WTC11 (cell line): ENCODE results near the gene FGF3. TPM values are rescaled to one million over a fixed set of nuclear protein-coding genes. Genes with fewer than 3 reads are reported as not detected.

Source experiments
- ATAC-seq: fragments of 200-7000 bp; cut with Tn5 transposase; 2 replicates; pipeline ENCODE4 v1.10.0; 2021; ENCODE audit warnings: mild to moderate bottlenecking, moderate library complexity
- CTCF ChIA-PET: fragments of 300-600 bp; sonication (Branson Sonifier 250); formaldehyde crosslinking; loops from one replicate; lab custom pipeline; 2021; ENCODE audit warnings: antibody characterized with exemption; lab: Charles Lee
- POLR2A ChIA-PET: fragments of 350-600 bp; sonication (Branson Sonifier 250); formaldehyde crosslinking; loops from one replicate; lab custom pipeline; 2021; ENCODE audit warnings: antibody characterized with exemption; lab: Charles Lee
- DNase-seq: peaks from one replicate; pipeline ENCODE4 v3.0.0; 2021; ENCODE audit warnings: low spot score
- H3K27ac Mint-ChIP-seq: 2 replicates; pipeline ENCODE4 v1.8.0; 2021; ENCODE audit warnings: mixed read lengths
- H3K27me3 Mint-ChIP-seq: 2 replicates; pipeline ENCODE4 v1.8.0; 2021; ENCODE audit warnings: low read depth, mild to moderate bottlenecking, moderate library complexity, mixed read lengths
- H3K36me3 Mint-ChIP-seq: 2 replicates; pipeline ENCODE4 v1.8.0; 2021; ENCODE audit warnings: mixed read lengths
- H3K4me1 Mint-ChIP-seq: 2 replicates; pipeline ENCODE4 v1.8.0; 2022; ENCODE audit warnings: mixed read lengths
- H3K4me3 Mint-ChIP-seq: 2 replicates; pipeline ENCODE4 v1.8.0; 2021; ENCODE audit warnings: mild to moderate bottlenecking, moderate library complexity, mixed read lengths
- H3K9me3 Mint-ChIP-seq: 2 replicates; pipeline ENCODE4 v1.8.0; 2021; ENCODE audit warnings: mixed read lengths
- ARID4B ChIP-seq: sonication (generic); formaldehyde crosslinking; IDR thresholded peaks from 2 replicates; pipeline ENCODE4 v1.8.0; 2023; ENCODE audit warnings: missing genetic modification reagents, mild to moderate bottlenecking, borderline replicate concordance
- CBFB ChIP-seq: sonication (generic); formaldehyde crosslinking; IDR thresholded peaks from 2 replicates; pipeline ENCODE4 v1.8.1; 2022; ENCODE audit warnings: mild to moderate bottlenecking, low read depth, missing genetic modification reagents
- CDX4 ChIP-seq: fragments of 250-450 bp; sonication (Bioruptor Pico); IDR thresholded peaks from 2 replicates; pipeline ENCODE4 v1.9.0; 2021; ENCODE audit warnings: moderate library complexity, mild to moderate bottlenecking, inconsistent platforms, borderline replicate concordance
- CTCF ChIP-seq: fragments of 200-600 bp; IDR thresholded peaks from 2 replicates; pipeline ENCODE4 v1.8.0; 2022; ENCODE audit warnings: antibody characterized with exemption
- ETV6 ChIP-seq: sonication (generic); formaldehyde crosslinking; IDR thresholded peaks from 2 replicates; pipeline ENCODE4 v1.8.1; 2022; ENCODE audit warnings: mild to moderate bottlenecking, missing genetic modification reagents
- GABPB1 ChIP-seq: sonication (generic); formaldehyde crosslinking; IDR thresholded peaks from 2 replicates; pipeline ENCODE4 v1.8.1; 2023; ENCODE audit warnings: mild to moderate bottlenecking, missing genetic modification reagents
- GTF2I ChIP-seq: fragments of 250-450 bp; sonication (Bioruptor Pico); conservative IDR thresholded peaks from 2 replicates; pipeline ENCODE4 v1.4.0; 2021; ENCODE audit warnings: mild to moderate bottlenecking
- HMGXB4 ChIP-seq: sonication (generic); formaldehyde crosslinking; IDR thresholded peaks from 2 replicates; pipeline ENCODE4 v1.8.1; 2023; ENCODE audit warnings: mild to moderate bottlenecking, moderate library complexity, missing genetic modification reagents
- IRF1 ChIP-seq: sonication (generic); formaldehyde crosslinking; IDR thresholded peaks from 2 replicates; pipeline ENCODE4 v1.8.0; 2023; ENCODE audit warnings: missing genetic modification reagents
- JUN ChIP-seq: sonication (generic); formaldehyde crosslinking; IDR thresholded peaks from 2 replicates; pipeline ENCODE4 v1.8.0; 2023; ENCODE audit warnings: mild to moderate bottlenecking, missing genetic modification reagents
- KAT7 ChIP-seq: sonication (generic); formaldehyde crosslinking; IDR thresholded peaks from 2 replicates; pipeline ENCODE4 v1.8.1; 2023; ENCODE audit warnings: missing genetic modification reagents, mild to moderate bottlenecking, borderline replicate concordance
- MAX ChIP-seq: sonication (generic); formaldehyde crosslinking; IDR thresholded peaks from 2 replicates; pipeline ENCODE4 v1.8.0; 2022; ENCODE audit warnings: mild to moderate bottlenecking, missing genetic modification reagents
- NR3C1 ChIP-seq: sonication (generic); formaldehyde crosslinking; conservative IDR thresholded peaks from 2 replicates; pipeline ENCODE4 v1.8.1; 2023; ENCODE audit warnings: low read depth, mild to moderate bottlenecking, missing genetic modification reagents
- PRRX2 ChIP-seq: fragments of 250-450 bp; sonication (Bioruptor Pico); IDR thresholded peaks from 2 replicates; pipeline ENCODE4 v1.8.0; 2021; ENCODE audit warnings: mild to moderate bottlenecking
- STAT6 ChIP-seq: sonication (generic); formaldehyde crosslinking; conservative IDR thresholded peaks from 2 replicates; pipeline ENCODE4 v1.8.1; 2023; ENCODE audit warnings: mild to moderate bottlenecking, low read depth, missing genetic modification reagents, moderate library complexity
- ZNF263 ChIP-seq: sonication (generic); formaldehyde crosslinking; IDR thresholded peaks from 2 replicates; pipeline ENCODE4 v1.8.1; 2022; ENCODE audit warnings: low read depth, mild to moderate bottlenecking, moderate library complexity, missing genetic modification reagents
- ZNF396 ChIP-seq: fragments of 250-450 bp; sonication (Bioruptor Pico); IDR thresholded peaks from 2 replicates; pipeline ENCODE4 v1.8.0; 2021; ENCODE audit warnings: mild to moderate bottlenecking, moderate library complexity, borderline replicate concordance
- ZNF416 ChIP-seq: fragments of 250-450 bp; sonication (Bioruptor Pico); IDR thresholded peaks from 2 replicates; pipeline ENCODE4 v1.9.0; 2021; ENCODE audit warnings: mild to moderate bottlenecking, inconsistent platforms
- ZNF423 ChIP-seq: fragments of 250-450 bp; sonication (Bioruptor Pico); IDR thresholded peaks from 2 replicates; pipeline ENCODE4 v2.1.2; 2022; ENCODE audit warnings: mild to moderate bottlenecking, moderate library complexity
- total RNA-seq: library from RNA; stranded (reverse); gene quantifications from 3 replicates; pipeline ENCODE4 v1.2.3, GENCODE V29; 2021

The FGF3 gene
- total RNA-seq, 1 experiment from 2014 or later, result not detected

- no peak for TF ChIP-seq ARID4B
- TF ChIP-seq JUN (CRISPR knock-in tag), result no peak
- peak; percentile 59; the same call in 1 of the 2 replicates for TF ChIP-seq MAX (CRISPR knock-in tag)
- no peak for TF ChIP-seq ZNF263
- no peak for TF ChIP-seq KAT7 (CRISPR knock-in tag)
- peak; percentile 97 for TF ChIP-seq CTCF
- 0 out of 2 replicates have a peak, but pooled peaks have one; percentile 11 for TF ChIP-seq ZNF416 (CRISPR knock-in tag)
- no peak for TF ChIP-seq CDX4
- no peak for TF ChIP-seq NR3C1 (CRISPR knock-in tag)
- TF ChIP-seq ZNF423 (CRISPR knock-in tag), result peak; percentile 19; the same call in 1 of the 2 replicates
- TF ChIP-seq CBFB, result no peak
- no peak for TF ChIP-seq ZNF396 (CRISPR knock-in tag)
Observed at GRCh38 chr11:69801513-69802335, 17.5 kb downstream of the FGF3 start (continued).

GRCh38 chr11:69800278-69800677 lies 18.9 kb downstream of the FGF3 start:
- Mint-ChIP-seq H3K27me3 (no peaks in the 10 kb centered on the region; the same call in 1 of the 2 replicates), H3K4me3 (no peak overlapping the region), H3K36me3 (no peaks in the 10 kb centered on the region), H3K4me1 (no peaks in the 10 kb centered on the region), H3K27ac (no peak overlapping the region), H3K9me3 (peaks cover 5% of the 10 kb centered on the region)
- ChIA-PET CTCF (interaction anchor here (1.0 to 1.6 kb wide), 2 partner anchors 82 to 88 kb away, joined by 3 to 8 read pairs; no protein-coding TSS in a partner anchor), POLR2A (interaction anchor here (0.5 kb wide), 1 partner anchor 11 kb away, joined by 6 read pairs; no protein-coding TSS in a partner anchor)
- ATAC-seq (no peak), DNase-seq (no peak)
- TF ChIP-seq GTF2I (CRISPR knock-in tag), result no peak
- no peak for TF ChIP-seq PRRX2 (CRISPR knock-in tag)
- no peak for TF ChIP-seq ZNF416 (CRISPR knock-in tag)
- TF ChIP-seq STAT6 (CRISPR knock-in tag), result no peak
- no peak for TF ChIP-seq HMGXB4
- TF ChIP-seq ZNF396 (CRISPR knock-in tag), result no peak
- TF ChIP-seq ETV6 (CRISPR knock-in tag), result no peak
- TF ChIP-seq GABPB1, result no peak
- no peak for TF ChIP-seq IRF1 (CRISPR knock-in tag)
